Pancreas (tissue), 10 donors: ENCODE data around the gene NHLRC3. TPM values are rescaled to one million over a fixed set of nuclear protein-coding genes. Genes with fewer than 3 reads are reported as not detected.

Experiments
- ATAC-seq, 4 donors: fragments of 200-7000 bp; cut with Tn5 transposase; one replicate each; pipeline versions ENCODE4 v1.8.0 to v1.9.1; 2020; ENCODE audit warnings: mild to moderate bottlenecking in 4 of 4, moderate library complexity in 4 of 4
- DNase-seq, 6 donors: peaks; one replicate each; pipeline ENCODE4 v3.0.0-alpha.2; 2020
- FAIRE-seq: peaks from 2 replicates; lab custom pipeline; 2012; peaks lifted over from hg19 to GRCh38; lab: Jason Lieb, UNC
- H3K27ac ChIP-seq, 4 donors: fragments of 200-600 bp; sonication (generic); 1 replicate in 3 of 4; 2 replicates in 1 of 4; pipeline versions ENCODE4 v1.5.0 to v1.8.0; 2020
- H3K27me3 ChIP-seq, 4 donors: fragments of 200-600 bp; one replicate each; pipeline ENCODE4 v1.8.0; 2021
- H3K36me3 ChIP-seq, 3 donors: fragments of 200-600 bp; sonication (generic) in 1 of 3; one replicate each; pipeline versions ENCODE4 v1.5.0 to v1.8.0; 2020 to 2021
- H3K4me1 ChIP-seq, 3 donors: fragments of 200-600 bp; one replicate each; pipeline ENCODE4 v1.8.0; 2021
- H3K4me3 ChIP-seq, 4 donors: fragments of 200-600 bp; sonication (generic) in 2 of 4; one replicate each; pipeline versions ENCODE4 v1.5.0 to v1.8.0; 2020 to 2021
- H3K9me3 ChIP-seq, 4 donors: fragments of 200-600 bp; one replicate each; pipeline ENCODE4 v1.8.0; 2021
- CTCF ChIP-seq, 4 donors: fragments of 200-600 bp; sonication (generic) in 3 of 4; IDR thresholded peaks; one replicate each; pipeline versions ENCODE4 v1.5.0 to v1.8.0; 2021; ENCODE audit warnings: antibody characterized with exemption in 4 of 4
- WGBS, 2 donors: extraction: QIAGEN DNeasy Blood & Tissue Kit; methylation state at CpG; one replicate each; pipeline ENCODE4 v1.1.7; 2013; 5-methylcytosine and 5-hydroxymethylcytosine counted together
- intact Hi-C, 3 donors: fragments of 100-400 bp; cut with DNase I; formaldehyde crosslinking; loops; one replicate each; pipeline versions ENCODE4 v1.11.1 to v1.14.2; 2022
- polyA plus RNA-seq, 2 donors: library from polyadenylated mRNA; stranded (reverse); fragments of 200-250 nt; gene quantifications; one replicate each; pipeline ENCODE4 v1.2.3, GENCODE V29; 2013
- total RNA-seq, 6 donors: library from RNA; stranded (reverse); fragmentation: NEBNext Ultra II Directional in 4 of 6; extraction: Animal tissue kit (Norgen Biotek cat#: 25700) in 4 of 6; gene quantifications; one replicate each; pipeline versions ENCODE4 v1.2.1 to v1.2.4, GENCODE V29; 2021 to 2023
- donor health status: healthy with polysubstance abuse.
- donor health status: DM: no; HTN: no; CAD: no; lungs with moderate emphysema.
- donor health status: DM: no; HTN: no; CAD: no.
- donor health status: control.
- donor health status: control.
- donor health status: Bipolar disorder and iron deficiency.
- donor health status: DM: yes; HTN: yes; CAD: no.
- donor health status: DM: no; HTN: no; CAD: no.
- donor health status: DM: no; HTN: no; CAD: no.
- donor health status: DM: yes; HTN: yes; CAD: no.

The NHLRC3 gene
- total and polyA plus RNA-seq, 8 donors: 6.9 to 15.2 (median 10.0) TPM

DNA sequence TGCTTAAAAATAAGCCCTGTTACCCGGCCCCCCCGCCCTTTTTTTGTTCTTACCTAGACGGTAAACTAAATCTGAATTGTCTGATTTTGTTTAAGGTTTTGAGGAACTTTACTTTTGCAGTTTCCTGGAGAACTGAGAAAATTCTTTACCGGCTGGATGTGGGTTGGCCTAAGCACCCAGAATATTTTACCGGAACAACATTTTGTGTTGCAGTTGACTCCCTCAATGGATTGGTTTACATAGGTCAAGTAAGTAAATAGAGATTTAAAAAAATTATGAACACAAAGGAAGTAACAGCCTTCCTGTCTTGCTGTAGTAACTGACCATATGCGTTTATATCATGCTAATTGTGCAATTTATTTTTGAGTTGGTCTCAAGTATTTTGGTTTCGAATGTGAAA, 785 bp downstream of the NHLRC3 start:
- H3K9me3 ChIP-seq: no peaks in the 10 kb centered on the region
- no peak for TF ChIP-seq CTCF (IDR thresholded peaks at IDR 0.05)
- DNase-seq (no peak), FAIRE-seq (no peak), ATAC-seq (no peak)
- peak overlapping the region; percentile 65 to 91 (median 73) for H3K4me3 ChIP-seq
- WGBS, 2 donors: 8 to 9% methylated on average over 7 of the region's 7 CpGs
- H3K27ac ChIP-seq: peak overlapping the region in 3 of 4 donors; percentile 85 to 86 (median 86)
- H3K27me3 ChIP-seq: no peaks in the 10 kb centered on the region
- intact Hi-C loops: no loop called here
- no peaks in the 10 kb centered on the region for H3K36me3 ChIP-seq
- peaks cover 0 to 24% (median 8%) of the 10 kb centered on the region in 3 donors for H3K4me1 ChIP-seq

DNA sequence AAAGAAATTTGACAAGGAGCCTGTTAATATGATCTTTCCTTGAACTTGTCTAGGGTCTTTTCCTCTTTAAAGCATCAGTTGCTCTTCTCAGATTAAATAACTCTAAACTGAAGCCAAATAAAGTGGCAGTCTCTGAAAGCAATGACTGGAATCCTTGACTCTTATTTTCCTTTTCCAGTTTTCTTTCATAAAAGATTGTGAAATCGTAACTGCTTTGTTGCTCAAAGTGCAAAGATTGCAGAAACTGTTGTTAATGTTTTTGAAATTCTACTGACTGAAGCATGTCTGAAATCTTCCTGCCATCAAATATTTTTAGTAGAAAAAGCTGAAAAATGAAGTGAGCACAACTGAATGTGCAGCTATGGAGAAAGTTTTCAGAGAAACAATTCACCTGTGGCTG, 1.9 kb downstream of the NHLRC3 start:
- Histone ChIP-seq H3K36me3 (peaks cover 0 to 6% (median 0%) of the 10 kb centered on the region in 3 donors), H3K27me3 (no peaks in the 10 kb centered on the region), H3K4me3 (no peak overlapping the region), H3K9me3 (no peaks in the 10 kb centered on the region), H3K4me1 (peaks cover 0 to 15% (median 4%) of the 10 kb centered on the region in 3 donors), H3K27ac (no peak overlapping the region)
- WGBS, 2 donors: 62 to 73% methylated on average over 1 of the region's 1 CpG
- DNase-seq (no peak), FAIRE-seq (no peak), ATAC-seq (no peak)
- TF ChIP-seq CTCF (IDR thresholded peaks at IDR 0.05): no peak
- intact Hi-C loops: no loop called here

DNA sequence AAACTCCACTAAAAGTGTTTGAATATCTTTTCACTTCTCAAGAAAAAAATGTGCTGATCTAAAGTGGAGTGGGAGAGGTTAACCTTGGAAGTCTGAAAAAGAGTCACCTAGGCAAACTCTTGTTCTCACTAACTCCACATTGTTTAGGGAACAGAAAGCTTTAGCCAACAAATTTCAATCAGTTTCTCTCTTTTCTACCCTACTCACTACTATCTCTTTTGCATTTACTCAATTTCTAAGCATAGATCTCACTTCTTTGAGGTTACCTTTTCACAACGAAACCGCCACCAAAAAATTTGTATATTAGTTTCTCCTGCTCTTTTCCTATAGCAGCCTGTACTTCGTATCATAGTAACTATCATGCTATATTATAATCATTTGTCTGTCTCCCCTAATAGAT, 6.3 kb downstream of the NHLRC3 start:
- H3K9me3 ChIP-seq: no peaks in the 10 kb centered on the region
- no peaks in the 10 kb centered on the region for H3K27me3 ChIP-seq
- WGBS, 2 donors: 92 to 97% methylated on average over 3 of the region's 3 CpGs
- no peak for DNase-seq
- no peak overlapping the region for H3K4me3 ChIP-seq
- no peak for TF ChIP-seq CTCF (IDR thresholded peaks at IDR 0.05)
- peaks cover 0 to 6% (median 0%) of the 10 kb centered on the region in 3 donors for H3K36me3 ChIP-seq
- peaks cover 0 to 8% (median 0%) of the 10 kb centered on the region in 3 donors for H3K4me1 ChIP-seq
- intact Hi-C loops: no loop called here
- H3K27ac ChIP-seq: no peak overlapping the region
- no peak for FAIRE-seq
- no peak for ATAC-seq

GRCh38 chr13:39047560-39047959, 9.3 kb downstream of the NHLRC3 start:
- ATAC-seq (peak in 3 of 4 donors; percentile 50 to 64 (median 59)), FAIRE-seq (no peak), DNase-seq (no peak)
- H3K36me3 ChIP-seq: peaks cover 0 to 6% (median 0%) of the 10 kb centered on the region in 3 donors
- intact Hi-C loops: no loop called here
- WGBS, 2 donors: 7 to 13% methylated on average over 2 of the region's 2 CpGs
- no peak overlapping the region for H3K27ac ChIP-seq
- no peak for TF ChIP-seq CTCF (IDR thresholded peaks at IDR 0.05)
- H3K4me3 ChIP-seq: no peak overlapping the region
- H3K27me3 ChIP-seq: no peaks in the 10 kb centered on the region
- H3K9me3 ChIP-seq: no peaks in the 10 kb centered on the region
- no peaks in the 10 kb centered on the region for H3K4me1 ChIP-seq

- DNase-seq: no peak
- TF ChIP-seq CTCF (IDR thresholded peaks at IDR 0.05): no peak
- Histone ChIP-seq H3K27ac (no peak overlapping the region), H3K36me3 (peaks cover 0 to 6% (median 0%) of the 10 kb centered on the region in 3 donors), H3K4me1 (no peaks in the 10 kb centered on the region), H3K9me3 (no peaks in the 10 kb centered on the region), H3K27me3 (no peaks in the 10 kb centered on the region), H3K4me3 (no peak overlapping the region)
- no peak for ATAC-seq
- intact Hi-C loops: no loop called here
- FAIRE-seq: no peak
Observed at GRCh38 chr13:39048806-39049205, 10.6 kb downstream of the NHLRC3 start.
